ENCODE measurements around the gene FRG2.

DNA sequence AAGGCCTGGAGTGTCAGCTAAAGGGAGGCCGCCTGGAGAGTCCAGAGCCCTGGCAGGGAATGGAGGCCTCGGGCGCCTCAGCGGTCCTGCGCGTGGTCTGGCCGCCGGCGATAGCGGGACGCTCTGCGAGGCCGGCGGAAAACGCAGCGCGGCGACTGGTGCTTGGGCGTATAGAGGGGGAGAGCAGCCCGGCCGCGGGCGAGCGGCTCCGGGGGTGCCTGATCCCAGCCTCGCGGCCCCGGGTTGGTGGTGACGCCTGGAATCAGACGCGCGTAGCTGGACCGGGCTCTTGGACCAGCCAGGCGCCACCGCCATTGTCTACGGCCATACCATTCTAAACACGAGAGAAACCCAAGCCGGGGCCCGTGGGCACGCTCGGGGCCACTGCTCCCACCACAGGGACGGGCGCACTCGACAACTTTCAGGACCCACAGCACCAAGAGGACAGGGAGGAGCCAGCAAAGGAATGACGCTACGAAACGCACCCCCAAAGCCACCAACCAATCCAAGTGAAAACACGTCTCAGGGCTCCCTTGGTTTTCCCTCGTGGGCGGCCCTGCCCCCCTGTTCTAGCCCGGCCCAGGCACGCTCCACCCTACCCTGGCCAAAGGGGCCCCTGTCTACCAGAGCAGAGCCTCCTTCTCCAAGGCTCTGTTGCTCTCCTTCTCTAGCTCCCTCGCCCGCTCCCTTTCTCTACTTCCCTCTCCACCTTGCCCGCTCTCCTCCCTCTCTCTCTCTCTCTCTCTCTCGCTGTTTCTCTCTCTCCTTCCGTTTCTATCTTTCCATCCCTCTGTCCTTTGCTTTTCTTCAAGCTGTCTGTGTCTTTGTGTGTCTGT lies 7.8 kb downstream of the FRG2 start:
- no peak for TF ChIP-seq CTCF (IDR thresholded peaks at IDR 0.05)
- peak; percentile 68 for TF ChIP-seq EZH2 (IDR thresholded peaks at IDR 0.05)
- peak; percentile 78 for TF ChIP-seq EZH2phosphoT487 (IDR thresholded peaks at IDR 0.05)
